Measurements from ENCODE around the gene FREM2. TPM values are rescaled to one million over a fixed set of nuclear protein-coding genes. Genes with fewer than 3 reads are reported as not detected.

The FREM2 gene
- polyA plus RNA-seq, 1 experiment, result not detected

DNA sequence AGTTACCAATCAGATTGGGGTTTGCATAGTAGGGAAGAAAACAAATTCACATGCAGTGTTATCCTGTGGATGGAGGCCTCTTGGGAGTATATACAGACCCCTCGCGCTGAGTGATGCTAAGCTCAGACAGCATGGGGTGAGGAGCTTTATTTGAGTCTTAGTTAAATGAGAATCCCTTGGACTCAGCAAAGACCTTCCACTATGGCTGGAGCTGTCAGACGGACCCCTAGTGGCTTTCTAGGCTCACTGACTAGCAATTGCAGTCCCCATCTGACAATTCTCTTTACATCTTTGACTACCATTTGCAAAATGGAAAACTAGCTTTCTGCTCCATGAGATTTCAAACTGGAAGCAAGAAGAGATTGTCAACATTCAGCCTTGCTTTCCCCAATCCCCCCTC is 213.3 kb downstream of the FREM2 start:
- POLR2A ChIA-PET, result no interaction called here
- CTCF ChIA-PET, result interaction anchor here (0.6 kb wide), 1 partner anchor 748 kb away, joined by 3 read pairs; no protein-coding TSS in a partner anchor
- Histone ChIP-seq H3K4me3 (ENCODE audit: low read depth, low read length) (no peak overlapping the region), H3K27me3 (ENCODE audit: control insufficient read depth, insufficient read depth, low read length) (no peaks in the 10 kb centered on the region), H3K36me3 (ENCODE audit: control insufficient read depth, insufficient read depth, low read length) (no peaks in the 10 kb centered on the region)
- 0 out of 2 replicates have a peak, but pooled peaks have one; percentile 10 for TF ChIP-seq CTCF (IDR thresholded peaks at IDR 0.05; ENCODE audit: insufficient read depth, low read depth, low read length)
- DNase-seq (ENCODE audit: low read depth), result no peak

DNA sequence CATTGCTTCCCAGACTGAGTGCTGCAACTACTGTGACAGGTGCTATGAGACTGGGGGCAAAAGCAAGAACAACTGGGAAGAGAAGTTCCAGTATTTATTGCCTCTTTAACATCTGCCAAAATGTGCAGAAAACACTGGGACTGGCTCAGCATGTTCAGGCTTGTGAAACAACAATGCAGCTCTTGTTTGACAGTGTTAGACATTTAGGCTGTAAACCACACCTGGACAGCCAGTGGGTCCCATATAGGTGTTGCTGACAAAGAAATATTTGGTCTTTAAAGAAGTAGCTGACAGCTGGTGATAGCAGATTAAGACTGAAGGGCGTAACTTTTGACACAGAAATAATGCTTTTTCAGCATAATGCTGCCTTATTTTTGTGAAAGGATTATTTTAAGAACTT is 215.7 kb downstream of the FREM2 start:
- no peak overlapping the region for H3K4me3 ChIP-seq (ENCODE audit: low read depth, low read length)

DNA sequence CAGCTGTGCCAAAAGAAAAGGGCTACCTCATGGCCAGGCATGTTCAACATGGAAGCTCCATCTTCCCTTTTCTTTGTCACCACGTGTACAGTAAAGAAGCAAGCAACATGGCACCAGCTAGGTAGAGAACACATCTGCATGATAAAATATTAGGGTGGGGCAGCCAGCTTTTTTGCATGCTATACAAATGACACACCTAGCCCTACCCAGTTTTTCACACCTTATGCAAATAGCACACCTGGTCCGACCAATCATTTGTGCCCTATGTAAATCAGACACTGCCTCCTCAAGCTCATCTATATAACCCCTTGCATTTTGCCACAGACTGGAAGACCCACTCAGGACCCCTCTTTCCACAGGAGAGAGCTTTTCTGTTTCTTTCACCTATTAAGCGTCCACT is 218.2 kb downstream of the FREM2 start:
- ChIA-PET POLR2A (no interaction called here), CTCF (no interaction called here)
- DNase-seq (ENCODE audit: low read depth), result no peak
- H3K4me3 ChIP-seq (ENCODE audit: low read depth, low read length), result no peak overlapping the region
- no peak for TF ChIP-seq CTCF (IDR thresholded peaks at IDR 0.05; ENCODE audit: insufficient read depth, low read depth, low read length)
- no peaks in the 10 kb centered on the region for H3K36me3 ChIP-seq (ENCODE audit: control insufficient read depth, insufficient read depth, low read length)
- no peaks in the 10 kb centered on the region for H3K27me3 ChIP-seq (ENCODE audit: control insufficient read depth, insufficient read depth, low read length)

More for the DNA sequence above, 215.7 kb downstream of the FREM2 start:
- H3K27me3 ChIP-seq (ENCODE audit: control insufficient read depth, insufficient read depth, low read length), result no peaks in the 10 kb centered on the region
- DNase-seq (ENCODE audit: low read depth), result no peak
- POLR2A ChIA-PET, result no interaction called here
- CTCF ChIA-PET, result no interaction called here
- no peaks in the 10 kb centered on the region for H3K36me3 ChIP-seq (ENCODE audit: control insufficient read depth, insufficient read depth, low read length)
- no peak for TF ChIP-seq CTCF (IDR thresholded peaks at IDR 0.05; ENCODE audit: insufficient read depth, low read depth, low read length)

- Histone ChIP-seq H3K4me3 (ENCODE audit: low read depth, low read length) (no peak overlapping the region), H3K36me3 (ENCODE audit: control insufficient read depth, insufficient read depth, low read length) (no peaks in the 10 kb centered on the region), H3K27me3 (ENCODE audit: control insufficient read depth, insufficient read depth, low read length) (no peaks in the 10 kb centered on the region)
- ChIA-PET POLR2A (no interaction called here), CTCF (interaction anchor here (0.8 kb wide), 1 partner anchor 9 kb away, joined by 3 read pairs; no protein-coding TSS in a partner anchor)
- DNase-seq (ENCODE audit: low read depth), result no peak
- TF ChIP-seq CTCF (IDR thresholded peaks at IDR 0.05; ENCODE audit: insufficient read depth, low read depth, low read length), result no peak
These were observed 219.0 kb downstream of the FREM2 start for GRCh38 chr13:38905861-38906260.

DNA sequence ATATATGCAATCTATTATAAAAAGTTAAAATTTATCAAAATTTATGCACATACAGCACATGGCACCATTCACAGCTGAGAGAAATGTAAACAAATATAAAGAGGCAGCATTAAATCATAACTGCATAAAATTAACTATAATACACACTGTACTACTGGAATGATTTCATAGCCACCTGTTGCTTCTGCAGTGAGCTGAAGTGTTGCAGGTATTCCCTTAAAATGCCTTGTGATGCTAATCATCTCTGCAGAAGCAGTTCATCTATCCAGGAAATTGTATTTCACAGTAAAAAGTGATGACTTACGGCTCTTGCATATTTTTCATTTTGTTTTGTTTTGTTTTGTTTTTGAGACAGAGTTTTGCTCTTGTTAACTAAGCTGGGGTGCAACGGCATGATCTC is 221.7 kb downstream of the FREM2 start:
- no peak overlapping the region for H3K4me3 ChIP-seq (ENCODE audit: low read depth, low read length)
- CTCF ChIA-PET, result interaction anchor here (0.6 to 0.7 kb wide), 2 partner anchors 27 to 214 kb away, joined by 3 read pairs; no protein-coding TSS in a partner anchor
- no peak for TF ChIP-seq CTCF (IDR thresholded peaks at IDR 0.05; ENCODE audit: insufficient read depth, low read depth, low read length)
- H3K27me3 ChIP-seq (ENCODE audit: control insufficient read depth, insufficient read depth, low read length), result no peaks in the 10 kb centered on the region
- POLR2A ChIA-PET, result no interaction called here
- DNase-seq (ENCODE audit: low read depth), result no peak
- no peaks in the 10 kb centered on the region for H3K36me3 ChIP-seq (ENCODE audit: control insufficient read depth, insufficient read depth, low read length)

Measured in BJ (cell line).